ENCODE data around the gene THNSL1.

The THNSL1 gene

GRCh38 chr10:24979685-24980084, 36.7 kb upstream of the THNSL1 start:
- TF ChIP-seq, protein P1, sequence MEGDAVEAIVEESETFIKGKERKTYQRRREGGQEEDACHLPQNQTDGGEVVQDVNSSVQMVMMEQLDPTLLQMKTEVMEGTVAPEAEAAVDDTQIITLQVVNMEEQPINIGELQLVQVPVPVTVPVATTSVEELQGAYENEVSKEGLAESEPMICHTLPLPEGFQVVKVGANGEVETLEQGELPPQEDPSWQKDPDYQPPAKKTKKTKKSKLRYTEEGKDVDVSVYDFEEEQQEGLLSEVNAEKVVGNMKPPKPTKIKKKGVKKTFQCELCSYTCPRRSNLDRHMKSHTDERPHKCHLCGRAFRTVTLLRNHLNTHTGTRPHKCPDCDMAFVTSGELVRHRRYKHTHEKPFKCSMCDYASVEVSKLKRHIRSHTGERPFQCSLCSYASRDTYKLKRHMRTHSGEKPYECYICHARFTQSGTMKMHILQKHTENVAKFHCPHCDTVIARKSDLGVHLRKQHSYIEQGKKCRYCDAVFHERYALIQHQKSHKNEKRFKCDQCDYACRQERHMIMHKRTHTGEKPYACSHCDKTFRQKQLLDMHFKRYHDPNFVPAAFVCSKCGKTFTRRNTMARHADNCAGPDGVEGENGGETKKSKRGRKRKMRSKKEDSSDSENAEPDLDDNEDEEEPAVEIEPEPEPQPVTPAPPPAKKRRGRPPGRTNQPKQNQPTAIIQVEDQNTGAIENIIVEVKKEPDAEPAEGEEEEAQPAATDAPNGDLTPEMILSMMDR (conservative IDR thresholded peaks at IDR 0.05) = no peak
- H3K27ac ChIP-seq = no peak overlapping the region

DNA sequence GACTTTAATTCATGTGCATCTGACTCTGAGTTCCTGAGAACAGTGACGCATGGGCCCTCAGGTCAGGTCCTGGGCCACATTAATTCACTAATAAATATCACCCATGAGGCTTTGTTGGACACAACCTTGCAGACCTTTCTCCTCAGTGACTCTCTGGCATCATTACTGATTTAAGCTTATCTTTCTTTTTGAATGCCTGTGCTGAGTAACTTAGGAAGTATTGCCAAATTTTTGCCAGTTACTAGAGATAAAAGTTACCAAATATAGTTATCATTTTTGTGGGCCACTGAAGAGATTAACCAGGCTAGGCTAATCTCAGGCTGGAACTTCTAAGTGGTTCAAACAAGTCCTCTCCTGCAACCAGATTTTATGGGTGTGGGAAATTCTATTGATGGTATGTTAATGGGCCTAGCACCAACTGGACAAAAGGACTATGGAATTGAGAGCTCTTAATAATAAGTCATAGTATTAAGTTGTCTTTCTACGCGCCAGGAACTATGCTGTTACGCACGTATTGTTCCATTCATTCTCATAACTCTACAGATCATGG, 35.2 kb upstream of the THNSL1 start:
- TF ChIP-seq, protein P1 (conservative IDR thresholded peaks at IDR 0.05) = no peak

GRCh38 chr10:24982319-24983112, 33.9 kb upstream of the THNSL1 start:
- TF ChIP-seq, protein P1 (conservative IDR thresholded peaks at IDR 0.05) = no peak
- H3K27ac ChIP-seq = no peak overlapping the region

More for the DNA sequence above, 35.2 kb upstream of the THNSL1 start:
- no peak overlapping the region for H3K27ac ChIP-seq

DNA sequence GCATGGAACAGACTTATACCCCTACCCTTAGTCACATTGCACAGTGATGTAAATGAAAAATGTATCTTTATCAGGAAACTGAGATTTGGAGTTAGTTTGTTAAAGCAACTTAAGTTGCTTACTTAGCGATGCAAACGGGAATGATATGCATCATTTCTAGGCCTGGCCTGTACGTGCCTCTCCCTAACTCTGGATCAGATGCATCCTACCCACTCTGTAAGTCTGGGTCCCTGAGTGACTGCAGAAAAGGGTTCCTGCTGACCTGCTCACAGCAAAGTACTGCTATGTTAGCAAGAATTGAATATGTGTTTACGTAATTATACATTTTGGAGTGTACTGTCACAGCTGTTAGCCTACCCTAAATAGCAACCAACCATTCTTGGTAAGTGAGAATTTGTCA, 33.3 kb upstream of the THNSL1 start:
- H3K27ac ChIP-seq = no peak overlapping the region
- TF ChIP-seq, protein P1 (conservative IDR thresholded peaks at IDR 0.05) = no peak

DNA sequence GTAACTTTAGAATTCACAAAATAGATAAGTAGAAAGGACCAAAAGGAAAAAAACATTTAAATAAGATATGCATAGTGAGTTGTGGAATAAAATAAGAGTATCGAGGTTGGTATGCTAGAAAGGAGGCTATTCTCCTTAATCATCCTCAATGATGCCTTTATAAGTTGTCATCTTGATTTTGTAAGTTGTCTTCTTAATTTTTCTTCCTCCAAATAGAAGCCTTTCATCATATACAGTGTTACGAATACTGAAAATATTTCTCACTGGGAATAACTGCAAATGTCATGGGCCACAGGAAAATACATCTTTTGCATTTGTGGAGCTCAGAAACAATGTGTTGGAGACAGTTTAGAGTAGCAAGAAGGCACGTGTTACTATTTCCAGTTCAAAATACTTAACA, 32.5 kb upstream of the THNSL1 start:
- H3K27ac ChIP-seq = no peak overlapping the region

DNA sequence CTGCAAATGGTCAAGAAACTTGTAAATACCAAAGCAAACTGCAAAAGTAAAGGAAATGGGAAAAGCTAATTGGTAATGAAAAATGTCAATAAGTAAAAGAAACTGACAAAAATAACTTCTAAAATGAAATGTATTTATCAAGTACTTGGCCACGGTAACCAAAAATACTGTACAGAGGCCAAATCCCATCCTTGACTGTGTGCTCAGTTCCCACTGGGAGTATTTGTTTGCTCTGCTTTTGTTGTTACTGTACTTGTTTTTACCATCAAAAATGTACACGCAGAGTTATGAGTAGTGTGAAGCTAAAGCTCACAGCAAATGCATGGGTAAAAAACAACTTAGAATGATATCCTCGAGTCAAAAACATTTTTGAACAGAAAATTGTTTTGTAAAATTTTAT, 31.5 kb upstream of the THNSL1 start:
- H3K27ac ChIP-seq = no peak overlapping the region
- TF ChIP-seq, protein P1 (conservative IDR thresholded peaks at IDR 0.05) = no peak

More for the DNA sequence above, 32.5 kb upstream of the THNSL1 start:
- TF ChIP-seq, protein P1 (conservative IDR thresholded peaks at IDR 0.05) = no peak

- no peak overlapping the region for H3K27ac ChIP-seq
- TF ChIP-seq, protein P1 (conservative IDR thresholded peaks at IDR 0.05) = no peak
Observed at GRCh38 chr10:24988831-24989640, 27.4 kb upstream of the THNSL1 start.
